Smooth muscle cell (in vitro differentiated cells): Measurements from ENCODE around the gene PIWIL4. TPM values are rescaled to one million over a fixed set of nuclear protein-coding genes. Genes with fewer than 3 reads are reported as not detected.
A peak's percentile ranks its signal among the peaks of the same experiment; 100 is the strongest.

Experiments
- DNase-seq: peaks from one replicate; lab custom pipeline; 2025; ENCODE audit not compliant: unreplicated experiment; lab: John Stamatoyannopoulos, UW
- H2AFZ ChIP-seq: fragments of 200-600 bp; sonication (generic); 2 replicates; pipeline ENCODE4 v1.6.0; 2016; ENCODE audit warnings: antibody characterized with exemption, low read depth, mild to moderate bottlenecking
- H3F3A ChIP-seq: fragments of 200-600 bp; sonication (generic); 2 replicates; pipeline ENCODE4 v1.6.0; 2017; ENCODE audit warnings: antibody characterized with exemption, low read depth
- H3K27ac ChIP-seq: fragments of 200-600 bp; sonication (generic); 2 replicates; pipeline ENCODE4 v1.5.1; 2016; ENCODE audit warnings: low read depth, mild to moderate bottlenecking
- H3K27me3 ChIP-seq: fragments of 200-600 bp; sonication (generic); 2 replicates; pipeline ENCODE4 v1.6.1; 2016; ENCODE audit warnings: low read depth, mild to moderate bottlenecking
- H3K36me3 ChIP-seq: fragments of 200-600 bp; sonication (generic); 2 replicates; pipeline ENCODE4 v1.5.1; 2016; ENCODE audit warnings: low read depth
- H3K4me1 ChIP-seq: fragments of 200-600 bp; sonication (generic); 2 replicates; pipeline ENCODE4 v1.5.1; 2016; ENCODE audit warnings: low read depth
- H3K4me2 ChIP-seq: fragments of 200-600 bp; sonication (generic); 2 replicates; pipeline ENCODE4 v1.6.0; 2016; ENCODE audit warnings: mild to moderate bottlenecking
- H3K4me3 ChIP-seq: fragments of 200-600 bp; sonication (generic); 2 replicates; pipeline ENCODE4 v1.5.1; 2016; ENCODE audit warnings: mild to moderate bottlenecking
- H3K79me2 ChIP-seq: fragments of 200-600 bp; sonication (generic); 2 replicates; pipeline ENCODE4 v1.6.0; 2016; ENCODE audit warnings: low read depth, mild to moderate bottlenecking
- H3K9ac ChIP-seq: fragments of 200-600 bp; sonication (generic); 2 replicates; pipeline ENCODE4 v1.6.0; 2016; ENCODE audit warnings: low read depth
- H3K9me3 ChIP-seq: fragments of 200-600 bp; sonication (generic); replicated peaks from 2 replicates; pipeline ENCODE4 v1.5.1; 2016; ENCODE audit warnings: low read depth
- H4K20me1 ChIP-seq: fragments of 200-600 bp; sonication (generic); 2 replicates; pipeline ENCODE4 v1.6.0; 2016; ENCODE audit warnings: low read depth
- WGBS: methylation state at CpG from one replicate; pipeline ENCODE4 v1.1.7; 2016; ENCODE audit warnings: low lambda C conversion rate; 5-methylcytosine and 5-hydroxymethylcytosine counted together
- polyA plus RNA-seq: library from polyadenylated mRNA; unstranded; fragments of >200 nt; fragmentation: Nextera tagmentation; extraction: Ambion mirVana; gene quantifications from 2 replicates; pipeline ENCODE4 v1.2.1, GENCODE V29; 2016
- total RNA-seq: library from RNA; depleted of rRNA; stranded (reverse); fragments of >200 nt; gene quantifications from 2 replicates; pipeline ENCODE4 v1.2.3, GENCODE V29; 2014
- TF ChIP-seq, protein P1 (sequence below): fragments of 200-600 bp; sonication (generic); IDR thresholded peaks from 2 replicates; pipeline ENCODE4 v1.5.1; 2017; ENCODE audit warnings: borderline replicate concordance, mild to moderate bottlenecking, antibody characterized with exemption; ENCODE audit not compliant: insufficient read depth, poor library complexity, severe bottlenecking

The PIWIL4 gene
- total and polyA plus RNA-seq, 2 experiments from 2014 or later: 0.88 to 3.1 TPM

DNA sequence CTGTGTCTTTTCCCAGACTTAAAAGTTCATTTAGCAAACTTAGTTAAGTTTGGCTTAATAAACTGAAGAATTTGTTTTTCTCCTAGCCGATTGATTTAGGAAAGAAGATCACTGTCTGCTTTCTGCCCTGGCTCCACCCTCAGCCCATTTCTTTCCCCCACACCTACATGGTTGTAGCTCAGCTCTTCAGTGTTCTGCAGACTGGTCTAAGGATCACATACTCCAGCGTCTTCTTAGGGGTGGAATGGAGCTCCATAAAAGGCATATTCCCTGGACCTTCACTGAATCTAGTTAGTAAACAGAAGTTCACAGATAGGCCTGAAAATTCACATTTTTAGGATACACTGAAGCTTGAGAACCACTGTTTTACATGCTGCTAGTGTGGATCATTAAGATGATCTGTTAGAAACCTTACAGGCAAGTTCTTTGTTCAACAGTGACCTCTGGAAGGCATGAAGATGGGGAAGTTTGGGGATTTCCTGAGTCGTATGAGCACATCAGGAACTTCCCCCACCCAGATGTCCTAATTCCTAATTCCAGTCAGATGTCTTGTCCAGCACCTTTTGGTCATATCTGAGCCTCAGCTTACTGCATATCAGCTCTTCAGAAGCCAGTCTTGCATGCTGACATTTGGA, 16.8 kb downstream of the PIWIL4 start:
- Histone ChIP-seq H3K79me2 (no peaks in the 10 kb centered on the region), H3K9ac (no peak overlapping the region), H3K27me3 (no peaks in the 10 kb centered on the region), H3K4me3 (no peak overlapping the region), H3F3A (no peaks in the 10 kb centered on the region), H4K20me1 (no peaks in the 10 kb centered on the region), H3K4me1 (peaks cover 11% of the 10 kb centered on the region), H2AFZ (no peak overlapping the region), H3K4me2 (no peak overlapping the region), H3K36me3 (no peaks in the 10 kb centered on the region), H3K9me3 (no peaks in the 10 kb centered on the region), H3K27ac (no peak overlapping the region)
- WGBS: 69% methylated on average over 3 of the region's 3 CpGs
- TF ChIP-seq, protein P1, sequence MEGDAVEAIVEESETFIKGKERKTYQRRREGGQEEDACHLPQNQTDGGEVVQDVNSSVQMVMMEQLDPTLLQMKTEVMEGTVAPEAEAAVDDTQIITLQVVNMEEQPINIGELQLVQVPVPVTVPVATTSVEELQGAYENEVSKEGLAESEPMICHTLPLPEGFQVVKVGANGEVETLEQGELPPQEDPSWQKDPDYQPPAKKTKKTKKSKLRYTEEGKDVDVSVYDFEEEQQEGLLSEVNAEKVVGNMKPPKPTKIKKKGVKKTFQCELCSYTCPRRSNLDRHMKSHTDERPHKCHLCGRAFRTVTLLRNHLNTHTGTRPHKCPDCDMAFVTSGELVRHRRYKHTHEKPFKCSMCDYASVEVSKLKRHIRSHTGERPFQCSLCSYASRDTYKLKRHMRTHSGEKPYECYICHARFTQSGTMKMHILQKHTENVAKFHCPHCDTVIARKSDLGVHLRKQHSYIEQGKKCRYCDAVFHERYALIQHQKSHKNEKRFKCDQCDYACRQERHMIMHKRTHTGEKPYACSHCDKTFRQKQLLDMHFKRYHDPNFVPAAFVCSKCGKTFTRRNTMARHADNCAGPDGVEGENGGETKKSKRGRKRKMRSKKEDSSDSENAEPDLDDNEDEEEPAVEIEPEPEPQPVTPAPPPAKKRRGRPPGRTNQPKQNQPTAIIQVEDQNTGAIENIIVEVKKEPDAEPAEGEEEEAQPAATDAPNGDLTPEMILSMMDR: no peak
- no peak for DNase-seq

DNA sequence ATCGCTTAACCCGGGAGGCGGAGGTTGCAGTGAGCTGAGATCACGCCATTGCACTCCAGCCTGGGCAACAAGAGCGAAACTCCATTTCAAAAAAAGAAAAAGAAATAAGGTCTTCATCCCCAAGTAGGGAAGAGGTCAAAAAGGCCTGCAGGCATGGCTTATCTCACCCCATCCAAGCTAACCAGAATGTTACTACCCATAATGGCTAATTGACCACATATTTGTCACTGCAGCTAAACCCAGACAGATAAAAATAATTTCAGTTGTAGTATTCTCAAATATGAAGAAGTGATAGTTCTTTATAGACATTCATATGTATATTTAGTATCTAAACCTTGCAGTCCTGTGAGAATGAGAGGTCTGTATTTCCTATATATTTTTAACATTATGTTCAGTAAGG, 17.8 kb downstream of the PIWIL4 start:
- Histone ChIP-seq H3K36me3 (no peaks in the 10 kb centered on the region), H2AFZ (no peak overlapping the region), H3K9me3 (no peaks in the 10 kb centered on the region), H3K4me1 (peaks cover 11% of the 10 kb centered on the region), H3K79me2 (no peaks in the 10 kb centered on the region), H3K27ac (no peak overlapping the region), H4K20me1 (no peaks in the 10 kb centered on the region), H3K4me3 (no peak overlapping the region), H3F3A (no peaks in the 10 kb centered on the region), H3K4me2 (no peak overlapping the region), H3K27me3 (no peaks in the 10 kb centered on the region), H3K9ac (no peak overlapping the region)
- 98% methylated on average over 5 of the region's 5 CpGs for WGBS
- TF ChIP-seq, protein P1: no peak
- DNase-seq: no peak

DNA sequence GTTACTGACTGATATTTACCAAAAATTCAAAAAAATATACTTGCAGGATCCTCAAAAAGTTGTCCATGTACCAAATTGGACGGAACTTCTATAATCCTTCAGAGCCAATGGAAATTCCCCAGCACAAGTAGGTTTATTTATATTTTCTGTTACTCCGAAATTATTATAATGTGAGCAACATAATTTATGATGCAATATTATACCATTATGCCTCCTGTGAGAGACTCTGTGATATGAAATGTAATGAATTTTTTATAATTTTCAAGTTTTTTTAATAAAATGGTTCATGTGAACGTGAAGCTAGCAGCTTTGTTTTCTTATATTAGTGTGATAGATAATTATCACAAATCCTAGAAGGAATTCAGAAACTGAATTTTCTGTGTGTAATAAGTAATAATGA, 18.2 kb downstream of the PIWIL4 start:
- Histone ChIP-seq H3K79me2 (no peaks in the 10 kb centered on the region), H3K4me2 (no peak overlapping the region), H3K4me1 (peaks cover 11% of the 10 kb centered on the region), H3K27me3 (no peaks in the 10 kb centered on the region), H3K9me3 (no peaks in the 10 kb centered on the region), H3K4me3 (no peak overlapping the region), H4K20me1 (no peaks in the 10 kb centered on the region), H3K36me3 (no peaks in the 10 kb centered on the region), H3K9ac (no peak overlapping the region), H2AFZ (no peak overlapping the region), H3K27ac (no peak overlapping the region), H3F3A (no peaks in the 10 kb centered on the region)
- DNase-seq: no peak
- TF ChIP-seq, protein P1: no peak
- 97% methylated on average over 3 of the region's 3 CpGs for WGBS

DNA sequence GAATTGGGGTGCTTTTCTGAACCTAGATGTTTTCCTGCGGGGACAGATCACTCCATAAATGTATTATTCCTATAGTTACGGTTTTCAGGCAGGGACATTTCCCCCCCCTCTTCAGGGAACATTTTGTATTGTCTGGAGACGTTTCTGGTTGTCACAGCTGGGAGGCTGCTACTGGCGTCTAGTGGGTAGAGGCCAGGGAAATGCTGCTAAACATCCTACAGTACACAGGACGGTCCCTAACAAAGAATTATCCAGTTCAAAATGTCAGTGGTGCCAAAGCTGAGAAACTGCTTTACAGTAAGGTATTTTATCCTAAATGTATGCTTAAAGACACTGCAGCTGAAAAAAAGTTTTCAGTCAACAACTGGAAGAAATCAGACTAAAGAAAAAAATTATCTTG, 19.4 kb downstream of the PIWIL4 start:
- TF ChIP-seq, protein P1: no peak
- no peak for DNase-seq
- peaks cover 11% of the 10 kb centered on the region for H3K4me1 ChIP-seq
- peak overlapping the region; percentile 58 for H3K4me2 ChIP-seq
- H4K20me1 ChIP-seq: no peaks in the 10 kb centered on the region
- no peaks in the 10 kb centered on the region for H3K9me3 ChIP-seq
- no peak overlapping the region for H3K4me3 ChIP-seq
- H3K79me2 ChIP-seq: no peaks in the 10 kb centered on the region
- H3K36me3 ChIP-seq: no peaks in the 10 kb centered on the region
- peak overlapping the region; percentile 18 for H2AFZ ChIP-seq
- H3K27me3 ChIP-seq: no peaks in the 10 kb centered on the region
- peak overlapping the region; percentile 69 for H3K27ac ChIP-seq
- 65% methylated on average over 5 of the region's 5 CpGs for WGBS
- no peak overlapping the region for H3K9ac ChIP-seq
- no peaks in the 10 kb centered on the region for H3F3A ChIP-seq
